OCI-LY7 (cell line): Measurements from ENCODE around the gene SUN2.

Source experiments
- CTCF ChIP-seq: fragments of 200-600 bp; sonication (generic); conservative IDR thresholded peaks from 2 replicates; pipeline ENCODE4 v1.5.1; 2014; ENCODE audit warnings: mild to moderate bottlenecking, antibody characterized with exemption, low read length, moderate library complexity, mixed read lengths
- EZH2phosphoT487 ChIP-seq: fragments of 200-600 bp; sonication (generic); IDR thresholded peaks from 2 replicates; pipeline ENCODE4 v1.6.1; 2018; ENCODE audit warnings: low read depth, borderline replicate concordance, mild to moderate bottlenecking, mixed run types, antibody characterized with exemption, low read length, moderate library complexity, mixed read lengths

GRCh38 chr22:38716271-38716670, 39.5 kb downstream of the SUN2 start:
- no peak for TF ChIP-seq CTCF
- TF ChIP-seq EZH2phosphoT487, result no peak
